Stimulated activated CD4-positive, alpha-beta T cell treated with anti-CD3 and anti-CD28 coated beads, Interleukin-12 subunit alpha, Interleukin-12 subunit beta, amount 100 ng/mL, for 48 hours (primary cell): Measurements from ENCODE around the gene UGT1A6.
"Not testable (repeated sequence)": the region's sequence is repeated elsewhere in the genome, so short reads cannot be mapped to it uniquely, and the experiment has no call there.

Experiments
- DNase-seq, 3 donors: peaks; one replicate each; pipeline ENCODE4 v3.0.0-alpha.2; 2020; ENCODE audit warnings: low read depth in 2 of 3, low spot score in 1 of 3

Gene UGT1A6

DNA sequence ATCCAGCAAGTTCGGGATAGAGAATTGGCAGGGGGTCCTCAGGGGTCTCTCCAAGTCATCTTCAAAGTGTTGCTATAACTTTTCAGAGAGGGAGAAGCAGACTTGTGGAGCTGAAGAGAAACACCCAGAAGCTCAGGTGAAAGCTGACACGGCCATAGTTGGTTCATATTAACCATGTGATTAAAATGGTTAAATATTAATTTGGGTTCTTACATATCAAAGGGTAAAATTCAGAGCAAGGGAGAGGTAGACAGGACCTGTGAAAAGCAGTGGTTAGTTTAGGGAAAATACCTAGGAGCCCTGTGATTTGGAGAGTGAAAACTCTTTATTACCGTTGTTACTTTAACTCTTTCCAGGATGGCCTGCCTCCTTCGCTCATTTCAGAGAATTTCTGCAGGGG lies at the start of gene UGT1A6:
TSS of gene UGT1A6 (plus strand) at position 243 of the 400 bp plus-strand sequence. CDS start at position 358, 115 bp downstream.
- DNase-seq = no peak

GRCh38 chr2:233643128-233643527 lies 49.6 kb upstream of the UGT1A6 start:
- no peak for DNase-seq

GRCh38 chr2:233646033-233646432 lies 46.7 kb upstream of the UGT1A6 start:
- not testable (repeated sequence) for DNase-seq

DNA sequence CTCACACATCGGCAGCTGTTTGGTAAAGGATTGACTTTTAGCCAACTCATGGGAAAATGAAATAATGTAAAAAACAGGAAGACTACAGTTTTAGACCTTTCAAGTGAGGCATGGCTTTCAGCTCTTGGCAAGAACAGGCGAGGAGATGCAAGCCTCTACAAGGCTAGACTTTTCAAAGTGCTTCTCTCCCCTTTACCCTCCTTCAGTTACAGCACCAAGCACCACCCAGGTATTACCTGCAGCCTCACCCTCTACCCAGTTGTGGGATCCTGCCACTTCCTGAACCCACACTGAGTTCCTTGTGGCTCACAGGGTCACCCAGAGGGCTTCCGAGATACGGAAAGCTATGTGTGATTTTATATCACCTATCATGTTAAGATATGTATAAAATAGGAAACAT lies 41.7 kb upstream of the UGT1A6 start:
- DNase-seq = no peak

- DNase-seq = no peak
Observed at GRCh38 chr2:233651430-233651829, 41.3 kb upstream of the UGT1A6 start.

- no peak for DNase-seq
Observed at GRCh38 chr2:233654501-233654900, 38.2 kb upstream of the UGT1A6 start.

DNA sequence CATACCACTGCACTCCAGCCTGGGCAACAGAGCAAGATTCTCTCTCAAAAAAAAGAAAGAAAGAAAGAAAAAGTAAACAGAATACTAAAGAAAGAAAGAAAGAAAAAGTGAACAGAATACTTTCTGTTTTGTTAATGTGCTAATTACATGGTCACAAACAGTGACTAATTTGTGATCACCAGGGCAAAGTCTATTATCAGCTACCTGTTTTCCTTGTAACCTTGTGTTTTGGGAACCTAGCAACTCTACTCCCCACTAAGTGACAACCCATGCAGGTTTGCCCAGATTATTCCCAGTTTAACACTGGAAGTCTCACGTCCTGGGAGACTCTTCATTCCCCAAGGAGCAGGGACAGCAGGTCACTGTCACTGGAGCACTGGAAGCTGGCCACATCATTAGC lies 37.6 kb upstream of the UGT1A6 start:
- no peak for DNase-seq

DNA sequence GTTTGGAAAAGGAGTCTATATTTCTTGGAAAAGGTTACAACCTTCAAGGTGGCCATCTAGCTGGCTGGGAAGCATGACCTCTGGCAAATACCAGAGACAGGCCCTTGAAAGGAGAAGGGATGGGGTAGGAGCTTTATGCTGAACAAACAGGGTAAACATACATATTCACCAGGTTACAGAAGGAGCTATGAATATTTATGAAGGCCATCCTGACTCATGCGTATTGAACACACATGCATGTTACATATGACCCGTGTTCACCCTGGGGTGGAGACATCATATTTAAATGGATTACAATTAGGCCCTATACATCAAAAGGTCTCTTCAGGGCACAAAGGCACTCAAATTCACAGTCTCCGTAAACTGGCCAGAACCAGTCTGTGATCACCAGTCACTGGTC lies 36.7 kb upstream of the UGT1A6 start:
- not testable (repeated sequence) for DNase-seq

DNA sequence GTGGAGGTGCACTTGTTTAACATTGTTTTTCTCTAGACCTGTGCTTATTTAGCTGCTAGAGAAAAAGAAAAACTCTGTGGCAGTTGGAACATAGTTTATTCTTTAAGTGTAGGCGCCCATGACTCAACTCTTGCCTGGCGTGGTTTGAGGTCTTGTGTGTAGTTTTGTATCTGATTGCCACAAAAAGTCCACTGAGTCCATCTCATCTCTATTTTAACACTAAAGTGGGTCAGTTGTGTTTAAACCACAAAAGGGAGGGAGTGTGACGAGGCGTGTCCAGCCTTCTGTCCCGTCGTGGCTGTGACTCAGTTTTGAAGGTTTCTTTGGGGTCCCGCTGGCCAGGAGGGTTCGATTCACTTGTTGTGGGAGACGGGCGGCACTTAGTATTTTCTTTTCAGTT lies 36.2 kb upstream of the UGT1A6 start:
- DNase-seq = no peak

GRCh38 chr2:233658610-233659009 lies 34.1 kb upstream of the UGT1A6 start:
- DNase-seq = no peak

GRCh38 chr2:233663911-233664310 lies 28.8 kb upstream of the UGT1A6 start:
- DNase-seq = no peak

DNA sequence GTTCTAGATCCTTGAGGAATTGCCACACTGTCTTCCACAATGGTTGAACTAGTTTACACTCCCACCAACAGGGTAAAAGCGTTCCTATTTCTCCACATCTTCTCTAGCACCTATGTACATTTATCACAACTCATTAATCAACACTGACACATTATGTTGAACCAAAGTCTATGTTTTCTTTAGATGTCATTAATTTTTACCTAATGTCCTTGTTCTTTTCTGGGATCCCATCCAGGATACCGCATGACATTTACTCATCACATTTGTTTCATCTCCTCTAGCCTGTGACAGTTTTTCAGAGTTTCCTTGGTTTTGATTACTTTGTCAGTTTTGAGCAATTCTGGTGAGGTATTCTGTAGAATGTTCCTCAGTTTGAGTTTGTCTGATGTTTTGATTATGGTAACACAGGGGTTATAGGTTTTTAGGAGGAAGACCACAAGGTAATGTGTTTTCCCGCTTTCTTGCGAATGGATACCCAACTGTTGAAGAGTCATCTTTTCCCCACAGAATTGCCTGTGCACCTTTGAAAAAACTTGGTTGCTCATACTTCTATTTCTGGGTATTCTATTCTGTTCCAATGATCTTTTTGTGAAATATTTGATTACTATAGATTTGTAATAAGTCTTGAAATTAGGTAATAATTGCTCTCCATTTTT lies 24.0 kb upstream of the UGT1A6 start:
- no peak for DNase-seq

- no peak for DNase-seq
Observed at GRCh38 chr2:233671290-233672161, 21.2 kb upstream of the UGT1A6 start, which contains the start of gene UGT1A9. UGT1A9 (plus strand) TSS chr2:233671898; CDS start chr2:233671935, 37 bp downstream.

DNA sequence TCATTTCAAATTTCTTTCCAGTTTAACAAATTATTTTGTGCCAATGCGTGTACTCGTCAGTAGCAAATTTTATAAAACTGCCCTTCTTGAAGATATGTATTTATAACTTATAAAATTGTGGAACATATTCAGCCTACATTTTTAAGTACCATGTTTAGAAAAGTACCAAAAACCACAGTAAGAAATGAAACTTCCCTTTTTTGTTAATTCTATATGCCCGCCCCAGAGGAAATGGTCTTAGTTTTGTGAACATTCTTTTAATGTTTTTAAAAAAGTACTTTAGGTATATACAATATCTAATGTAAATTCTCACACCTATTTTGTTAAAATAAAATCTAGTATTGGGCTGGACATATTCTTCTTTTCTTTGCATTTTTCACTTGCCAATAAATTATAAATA lies 19.8 kb upstream of the UGT1A6 start:
- no peak for DNase-seq

GRCh38 chr2:233673896-233674295 lies 18.8 kb upstream of the UGT1A6 start:
- no peak for DNase-seq

GRCh38 chr2:233674314-233674713 lies 18.4 kb upstream of the UGT1A6 start:
- no peak for DNase-seq

- DNase-seq = no peak
Observed at GRCh38 chr2:233674995-233675394, 17.7 kb upstream of the UGT1A6 start.

- no peak for DNase-seq
Observed at GRCh38 chr2:233676046-233676445, 16.6 kb upstream of the UGT1A6 start.

- DNase-seq = no peak
Observed at GRCh38 chr2:233679196-233679595, 13.5 kb upstream of the UGT1A6 start.

DNA sequence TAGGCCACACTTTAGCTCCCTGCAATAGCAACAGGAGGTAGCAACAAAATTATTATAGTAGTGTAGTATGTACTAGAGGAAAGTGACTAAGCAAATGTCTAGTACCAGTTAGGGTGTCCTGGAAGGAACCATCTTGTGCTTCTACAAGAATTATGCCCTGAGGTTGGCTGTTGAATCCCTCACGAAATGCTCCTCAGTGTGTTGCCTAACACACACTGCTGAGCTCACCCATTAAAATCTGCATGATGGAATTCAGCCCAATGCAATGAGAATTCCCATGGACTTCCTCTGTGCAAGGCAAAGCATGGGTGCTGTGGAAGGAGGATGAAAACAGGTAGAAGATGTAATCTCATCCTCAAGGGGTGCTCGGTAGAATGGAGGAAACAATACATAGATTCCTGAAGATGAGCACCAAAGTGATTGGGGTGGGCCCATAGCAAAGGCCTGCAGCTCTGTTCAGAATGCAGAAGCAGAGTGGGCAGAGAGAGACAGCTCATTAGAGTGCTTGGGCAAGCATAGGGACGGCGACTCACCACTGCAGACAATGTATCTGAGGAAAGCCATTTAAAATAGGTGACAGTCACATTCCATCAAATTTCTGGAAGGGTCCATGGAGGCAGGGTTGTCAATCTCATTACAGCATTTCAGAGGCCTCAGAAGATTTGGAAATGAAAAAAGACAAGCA lies 12.2 kb upstream of the UGT1A6 start:
- no peak for DNase-seq

- no peak for DNase-seq
Observed at GRCh38 chr2:233681521-233682099, 11.1 kb upstream of the UGT1A6 start, which contains the start of gene UGT1A7. UGT1A7 (plus strand) TSS chr2:233681901; CDS start chr2:233681938, 37 bp downstream.
